HL-60 (cell line): Measurements from ENCODE around the gene NDUFS7.

Source experiments
- DNase-seq, 2 experiments: peaks; one replicate each; pipeline ENCODE4 v3.0.0-alpha.2; 2010 to 2020; ENCODE audit warnings: low read depth in 1 of 2, low spot score in 1 of 2
- H3K27ac ChIP-seq: fragments of 250-450 bp; sonication (Bioruptor Pico); replicated peaks from 2 replicates; pipeline ENCODE4 v1.5.1; 2020; ENCODE audit warnings: mild to moderate bottlenecking, moderate library complexity
- H3K27me3 ChIP-seq: fragments of 250-450 bp; sonication (Bioruptor Pico); 2 replicates; pipeline ENCODE4 v1.5.1; 2021; ENCODE audit warnings: mild to moderate bottlenecking, moderate library complexity; ENCODE audit not compliant: insufficient read depth, poor library complexity, severe bottlenecking
- H3K4me3 ChIP-seq: replicated peaks from 2 replicates; pipeline ENCODE4 v1.5.1; 2011; ENCODE audit warnings: mild to moderate bottlenecking, control low read depth, low read length; ENCODE audit not compliant: insufficient read depth
- CTCF ChIP-seq: IDR thresholded peaks from one replicate; pipeline ENCODE4 v1.5.1; 2011; ENCODE audit warnings: low read length, control low read depth, inconsistent platforms; ENCODE audit not compliant: insufficient read depth
- GABPA ChIP-seq: IDR thresholded peaks from 2 replicates; pipeline ENCODE4 v1.6.1; 2012; ENCODE audit warnings: low read depth
- POLR2AphosphoS5 ChIP-seq: IDR thresholded peaks from 2 replicates; pipeline ENCODE4 v1.6.1; 2012; ENCODE audit warnings: low read depth
- REST ChIP-seq: IDR thresholded peaks from 2 replicates; pipeline ENCODE4 v1.6.1; 2012; ENCODE audit warnings: low read depth; ENCODE audit not compliant: insufficient replicate concordance
- SPI1 ChIP-seq: IDR thresholded peaks from 2 replicates; pipeline ENCODE4 v1.6.1; 2012; ENCODE audit warnings: low read depth, mild to moderate bottlenecking, borderline replicate concordance

Gene NDUFS7

GRCh38 chr19:1437609-1438008 is 53.9 kb downstream of the NDUFS7 start:
- no peak for DNase-seq
- Histone ChIP-seq H3K4me3 (no peak overlapping the region), H3K27ac (peak overlapping the region; percentile 94)

DNA sequence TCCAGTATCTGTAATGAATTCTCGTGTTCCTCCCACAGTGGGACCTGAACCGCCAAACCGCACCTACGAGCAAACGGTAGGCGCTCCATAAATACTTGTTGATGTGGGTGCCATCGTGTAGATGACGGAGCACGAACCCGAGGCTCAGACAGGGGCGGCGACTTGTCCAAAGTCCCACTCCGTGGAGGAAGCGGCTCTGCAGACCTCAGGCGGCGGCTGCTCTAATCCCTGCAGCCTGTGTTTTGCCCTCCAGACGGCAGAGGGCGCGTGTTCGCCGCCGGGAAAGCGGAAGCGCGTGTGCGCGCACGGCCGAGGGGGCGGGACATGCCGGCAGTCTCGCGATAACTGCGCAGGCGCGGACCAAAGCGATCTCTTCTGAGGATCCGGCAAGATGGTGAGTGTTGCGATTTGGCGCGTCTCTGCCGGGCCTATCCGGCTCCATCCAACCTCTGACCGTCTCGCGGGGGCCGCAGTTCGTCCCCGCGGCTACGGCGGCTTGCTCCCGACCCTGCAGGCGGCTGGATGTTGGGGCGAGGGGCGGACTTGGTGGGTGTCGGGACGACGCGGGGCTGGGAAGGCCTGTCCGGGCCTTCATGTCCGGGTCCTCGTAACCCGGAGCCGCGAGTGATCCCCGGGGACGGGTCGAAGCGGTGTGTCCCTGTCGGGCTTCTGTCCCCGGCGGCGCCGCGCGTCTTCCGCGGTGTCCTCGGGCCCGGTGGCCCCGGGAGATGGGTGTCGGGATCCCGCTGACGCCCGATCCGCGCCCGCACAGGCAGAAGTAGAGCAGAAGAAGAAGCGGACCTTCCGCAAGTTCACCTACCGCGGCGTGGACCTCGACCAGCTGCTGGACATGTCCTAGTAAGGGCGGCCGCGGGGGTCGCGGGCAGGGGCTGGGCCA is 54.6 kb downstream of the NDUFS7 start, which contains the start of gene RPS15:
RPS15 (plus strand) TSS at position 362 of the 898 bp plus-strand sequence; CDS start at position 392, 30 bp downstream.
- no peaks in the 10 kb centered on the region for H3K27me3 ChIP-seq
- TF ChIP-seq POLR2AphosphoS5 (peak; percentile 99), SPI1 (peak; percentile 92), GABPA (peak; percentile 83), CTCF (peak; percentile 95), REST (peak; percentile 83)
- DNase-seq: peak; percentile 93 to 96
- H3K27ac ChIP-seq: peak within 1 kb of the TSS; percentile 94
- H3K4me3 ChIP-seq: peak within 1 kb of the TSS; percentile 86

More at GRCh38 chr19:1437609-1438008, 53.9 kb downstream of the NDUFS7 start:
- H3K27me3 ChIP-seq: no peaks in the 10 kb centered on the region
- TF ChIP-seq SPI1 (no peak), REST (no peak)

DNA sequence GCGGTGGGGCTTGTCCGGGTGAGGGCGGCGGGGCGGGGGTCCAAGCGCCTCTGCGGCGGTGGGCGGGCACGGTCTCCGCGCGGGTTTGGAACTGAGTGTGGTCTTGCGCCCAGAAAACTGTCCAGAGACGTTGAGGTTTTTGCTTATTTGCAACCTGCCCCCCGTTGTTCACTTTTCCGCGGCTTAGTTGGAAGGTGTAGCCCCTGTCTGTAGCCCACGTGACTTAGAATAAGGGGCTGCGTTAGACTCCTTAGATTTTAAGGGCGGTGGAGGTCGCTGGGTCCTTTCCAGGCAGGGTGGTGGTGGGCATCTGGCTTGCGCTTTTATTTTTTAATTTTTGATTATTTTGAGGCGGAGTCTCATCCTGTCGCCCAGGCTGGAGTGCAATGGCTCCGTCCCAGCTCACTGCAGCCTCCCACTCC is 55.2 kb downstream of the NDUFS7 start:
- Histone ChIP-seq H3K4me3 (peak overlapping the region; percentile 86), H3K27me3 (no peaks in the 10 kb centered on the region), H3K27ac (peak overlapping the region; percentile 94)
- no peak for DNase-seq
- TF ChIP-seq GABPA (no peak), POLR2AphosphoS5 (no peak), SPI1 (no peak), CTCF (no peak), REST (no peak)
